ENCODE results near the gene MXRA8. TPM values are rescaled to one million over a fixed set of nuclear protein-coding genes. Genes with fewer than 3 reads are reported as not detected.

MXRA8 gene
- total and polyA plus RNA-seq, 9 of the 15 experiments (the other 6 are each of a cell fraction or from before 2014, with no cell fraction given) = 0.66 to 11.3 (median 6.3) TPM

- TF ChIP-seq HINFP (tag; conservative IDR thresholded peaks at IDR 0.05; ENCODE audit: low read depth) = no peak
- no peak for TF ChIP-seq ZBTB40 (IDR thresholded peaks at IDR 0.05)
- TF ChIP-seq ZBTB40 (CRISPR knock-in tag; IDR thresholded peaks at IDR 0.05) = peak; percentile 36; the same call in 1 of the 2 replicates
- TF ChIP-seq THRAP3 (IDR thresholded peaks at IDR 0.05; ENCODE audit: borderline replicate concordance) = no peak
- TF ChIP-seq SUPT5H (IDR thresholded peaks at IDR 0.05) = peak; percentile 57
- 0 out of 4 replicates have a peak, but pooled peaks of 1 of the 2 experiments have one; percentile 6 for TF ChIP-seq NONO (IDR thresholded peaks at IDR 0.05; ENCODE audit: low read depth in 2 of 2, low read length in 1 of 2)
- 0 out of 2 replicates have a peak, but pooled peaks have one; percentile 15 for TF ChIP-seq TAF15 (IDR thresholded peaks at IDR 0.05; ENCODE audit: low read depth, low read length)
- TF ChIP-seq SNRNP70 (optimal IDR thresholded peaks at IDR 0.05; ENCODE audit: low read depth, low read length) = peak; percentile 87
- 0 out of 2 replicates have a peak, but pooled peaks have one; percentile 40 for TF ChIP-seq SMARCA5 (IDR thresholded peaks at IDR 0.05)
- TF ChIP-seq RBM14 (IDR thresholded peaks at IDR 0.05; ENCODE audit: borderline replicate concordance, insufficient read depth, low read depth, low read length) = 0 out of 2 replicates have a peak, but pooled peaks have one; percentile 2
- TF ChIP-seq MBD1 (CRISPR knock-in tag; IDR thresholded peaks at IDR 0.05) = no peak
- TF ChIP-seq SRSF1 (IDR thresholded peaks at IDR 0.05; ENCODE audit: low read depth, low read length) = peak; percentile 21; the same call in 1 of the 2 replicates
- TF ChIP-seq SMAD4 (CRISPR knock-in tag; conservative IDR thresholded peaks at IDR 0.05) = no peak
- peak in 1 of 2 experiments; percentile 0; a peak in 1 of 4 replicates for TF ChIP-seq ETV6 (IDR thresholded peaks at IDR 0.05; ENCODE audit: borderline replicate concordance in 1 of 2, low read depth in 2 of 2, low read length in 1 of 2)
- TF ChIP-seq ETV6 (CRISPR knock-in tag; IDR thresholded peaks at IDR 0.05; ENCODE audit: borderline replicate concordance) = no peak
Measured at GRCh38 chr1:1399872-1400575, 41.7 kb upstream of the MXRA8 start (continued).
